Measurements from ENCODE around the gene PUM1. TPM values are rescaled to one million over a fixed set of nuclear protein-coding genes. Genes with fewer than 3 reads are reported as not detected.

PUM1 gene
- total and polyA plus RNA-seq, 10 of the 15 experiments (the other 5 are each of a cell fraction or from before 2014, with no cell fraction given): 21.4 to 75.3 (median 42.4) TPM

DNA sequence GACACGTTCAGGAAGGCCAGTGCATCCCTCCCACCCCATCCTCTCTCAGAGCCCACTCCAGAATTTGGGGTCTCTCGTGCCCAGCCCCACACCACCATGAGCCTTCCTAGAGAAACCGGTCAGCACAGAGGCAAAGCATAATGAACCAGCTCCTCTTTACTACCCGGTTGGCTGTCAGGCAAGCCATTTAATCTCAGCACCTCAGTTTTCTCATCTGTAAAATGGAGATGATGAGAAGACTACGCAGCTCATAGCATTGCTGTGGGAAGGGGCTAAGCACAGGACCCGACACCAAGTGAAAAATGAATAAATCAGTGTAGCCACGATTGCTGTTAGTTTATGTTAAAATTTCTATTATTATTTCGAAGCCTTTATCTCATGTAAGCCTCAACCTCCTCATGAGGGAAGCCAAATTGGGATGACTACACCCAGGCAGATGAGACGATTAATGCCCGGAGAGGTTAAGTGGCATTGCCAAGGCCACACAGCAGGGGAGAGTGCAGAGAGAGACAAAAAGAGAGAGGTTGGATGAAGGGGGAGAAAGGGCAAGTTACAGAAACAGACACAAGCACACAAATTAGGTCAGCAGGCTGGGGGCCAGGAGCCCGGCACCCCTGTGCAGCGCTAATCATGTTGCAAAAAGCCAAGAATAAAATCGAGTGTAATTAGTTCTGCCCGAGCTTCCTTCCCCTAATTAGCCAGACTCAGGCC is 182.7 kb downstream of the PUM1 start:
- SMC1A ChIA-PET (ENCODE audit: uncharacterized antibody, unreplicated experiment): interaction anchor here (0.9 to 1.0 kb wide), 2 partner anchors 9 to 28 kb away, joined by 3 to 4 read pairs; no protein-coding TSS in a partner anchor
- peaks cover 0 to 10% of the 10 kb centered on the region in 2 experiments; a peak in 3 of 4 replicates for H3K27me3 ChIP-seq (replicated peaks in 1 of 2; ENCODE audit: control insufficient read depth in 2 of 2, insufficient read depth in 2 of 2, low read length in 1 of 2)
- no peak for FAIRE-seq
- H2AFZ ChIP-seq (ENCODE audit: control insufficient read depth, low read depth, low read length): no peak overlapping the region
- BruUV-seq (replicated peaks): no TSS peak
- DNase-seq (ENCODE audit: low read depth, low spot score): no peak
- no peaks in the 10 kb centered on the region for H3K9me3 ChIP-seq (replicated peaks; ENCODE audit: control insufficient read depth, insufficient read depth, low read length)
- intact Hi-C loops (cut with micrococcal nuclease; ENCODE audit: unreplicated experiment): no loop called here
- H3K79me2 ChIP-seq (ENCODE audit: control insufficient read depth, insufficient read depth, low read length): no peaks in the 10 kb centered on the region
- H3K36me3 ChIP-seq (ENCODE audit: control insufficient read depth in 2 of 2, insufficient read depth in 2 of 2, low read length in 1 of 2): no peaks in the 10 kb centered on the region
- H3K4me2 ChIP-seq (ENCODE audit: control insufficient read depth, insufficient read depth): no peak overlapping the region
- POLR2A ChIA-PET: interaction anchor here (0.6 kb wide), 1 partner anchor 14 kb away, joined by 3 read pairs; no protein-coding TSS in a partner anchor
- H3K4me1 ChIP-seq (ENCODE audit: control insufficient read depth, insufficient read depth, low read length): no peaks in the 10 kb centered on the region; the same call in 1 of the 2 replicates
- H3K27ac ChIP-seq (ENCODE audit: control insufficient read depth, insufficient read depth): no peak overlapping the region
- RAD21 ChIA-PET (ENCODE audit: unreplicated experiment): interaction anchor here (1.4 kb wide), 1 partner anchor 81 kb away, joined by 3 read pairs; no protein-coding TSS in a partner anchor
- no peak overlapping the region for H3K4me3 ChIP-seq
- H3K9ac ChIP-seq (ENCODE audit: control insufficient read depth, insufficient read depth, low read length): no peak overlapping the region
- in situ Hi-C loops (cut with MboI): no loop called here
- CTCF ChIA-PET: interaction anchor here (1.0 to 1.4 kb wide), 2 partner anchors 15 kb away, joined by 3 read pairs; no protein-coding TSS in a partner anchor
- ATAC-seq: no peak
- WGBS (ENCODE audit: insufficient coverage, insufficient replicate concordance, low lambda C conversion rate, missing lambda C conversion rate): 51% methylated on average over 14 of the region's 14 CpGs
- no peaks in the 10 kb centered on the region for H4K20me1 ChIP-seq (ENCODE audit: control insufficient read depth, insufficient read depth)
- TF ChIP-seq, protein P1, sequence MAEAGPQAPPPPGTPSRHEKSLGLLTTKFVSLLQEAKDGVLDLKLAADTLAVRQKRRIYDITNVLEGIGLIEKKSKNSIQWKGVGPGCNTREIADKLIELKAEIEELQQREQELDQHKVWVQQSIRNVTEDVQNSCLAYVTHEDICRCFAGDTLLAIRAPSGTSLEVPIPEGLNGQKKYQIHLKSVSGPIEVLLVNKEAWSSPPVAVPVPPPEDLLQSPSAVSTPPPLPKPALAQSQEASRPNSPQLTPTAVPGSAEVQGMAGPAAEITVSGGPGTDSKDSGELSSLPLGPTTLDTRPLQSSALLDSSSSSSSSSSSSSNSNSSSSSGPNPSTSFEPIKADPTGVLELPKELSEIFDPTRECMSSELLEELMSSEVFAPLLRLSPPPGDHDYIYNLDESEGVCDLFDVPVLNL (IDR thresholded peaks at IDR 0.05; ENCODE audit: low read depth, low read length): no peak
- TF ChIP-seq CREB1 (IDR thresholded peaks at IDR 0.05; ENCODE audit: low read depth) (no peak), WRNIP1 (IDR thresholded peaks at IDR 0.05; ENCODE audit: borderline replicate concordance, low read depth, low read length) (no peak), NFIC (IDR thresholded peaks at IDR 0.05; ENCODE audit: low read depth, low read length) (no peak), IRF4 (IDR thresholded peaks at IDR 0.05; ENCODE audit: low read depth, low read length) (no peak), SP1 (IDR thresholded peaks at IDR 0.05; ENCODE audit: low read depth, low read length) (no peak), RAD21 (IDR thresholded peaks at IDR 0.05; ENCODE audit: insufficient read depth, low read depth, low read length) (no peak), SMC3 (IDR thresholded peaks at IDR 0.05; ENCODE audit: borderline replicate concordance, low read length) (no peak), MEF2A (IDR thresholded peaks at IDR 0.05; ENCODE audit: insufficient read depth, low read depth, low read length) (no peak), SUPT20H (IDR thresholded peaks at IDR 0.05; ENCODE audit: borderline replicate concordance, control insufficient read depth, low read depth, low read length) (no peak)
- TF ChIP-seq, protein P2, sequence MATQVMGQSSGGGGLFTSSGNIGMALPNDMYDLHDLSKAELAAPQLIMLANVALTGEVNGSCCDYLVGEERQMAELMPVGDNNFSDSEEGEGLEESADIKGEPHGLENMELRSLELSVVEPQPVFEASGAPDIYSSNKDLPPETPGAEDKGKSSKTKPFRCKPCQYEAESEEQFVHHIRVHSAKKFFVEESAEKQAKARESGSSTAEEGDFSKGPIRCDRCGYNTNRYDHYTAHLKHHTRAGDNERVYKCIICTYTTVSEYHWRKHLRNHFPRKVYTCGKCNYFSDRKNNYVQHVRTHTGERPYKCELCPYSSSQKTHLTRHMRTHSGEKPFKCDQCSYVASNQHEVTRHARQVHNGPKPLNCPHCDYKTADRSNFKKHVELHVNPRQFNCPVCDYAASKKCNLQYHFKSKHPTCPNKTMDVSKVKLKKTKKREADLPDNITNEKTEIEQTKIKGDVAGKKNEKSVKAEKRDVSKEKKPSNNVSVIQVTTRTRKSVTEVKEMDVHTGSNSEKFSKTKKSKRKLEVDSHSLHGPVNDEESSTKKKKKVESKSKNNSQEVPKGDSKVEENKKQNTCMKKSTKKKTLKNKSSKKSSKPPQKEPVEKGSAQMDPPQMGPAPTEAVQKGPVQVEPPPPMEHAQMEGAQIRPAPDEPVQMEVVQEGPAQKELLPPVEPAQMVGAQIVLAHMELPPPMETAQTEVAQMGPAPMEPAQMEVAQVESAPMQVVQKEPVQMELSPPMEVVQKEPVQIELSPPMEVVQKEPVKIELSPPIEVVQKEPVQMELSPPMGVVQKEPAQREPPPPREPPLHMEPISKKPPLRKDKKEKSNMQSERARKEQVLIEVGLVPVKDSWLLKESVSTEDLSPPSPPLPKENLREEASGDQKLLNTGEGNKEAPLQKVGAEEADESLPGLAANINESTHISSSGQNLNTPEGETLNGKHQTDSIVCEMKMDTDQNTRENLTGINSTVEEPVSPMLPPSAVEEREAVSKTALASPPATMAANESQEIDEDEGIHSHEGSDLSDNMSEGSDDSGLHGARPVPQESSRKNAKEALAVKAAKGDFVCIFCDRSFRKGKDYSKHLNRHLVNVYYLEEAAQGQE (IDR thresholded peaks at IDR 0.05; ENCODE audit: low read depth, low read length): no peak
- TF ChIP-seq, protein P3, sequence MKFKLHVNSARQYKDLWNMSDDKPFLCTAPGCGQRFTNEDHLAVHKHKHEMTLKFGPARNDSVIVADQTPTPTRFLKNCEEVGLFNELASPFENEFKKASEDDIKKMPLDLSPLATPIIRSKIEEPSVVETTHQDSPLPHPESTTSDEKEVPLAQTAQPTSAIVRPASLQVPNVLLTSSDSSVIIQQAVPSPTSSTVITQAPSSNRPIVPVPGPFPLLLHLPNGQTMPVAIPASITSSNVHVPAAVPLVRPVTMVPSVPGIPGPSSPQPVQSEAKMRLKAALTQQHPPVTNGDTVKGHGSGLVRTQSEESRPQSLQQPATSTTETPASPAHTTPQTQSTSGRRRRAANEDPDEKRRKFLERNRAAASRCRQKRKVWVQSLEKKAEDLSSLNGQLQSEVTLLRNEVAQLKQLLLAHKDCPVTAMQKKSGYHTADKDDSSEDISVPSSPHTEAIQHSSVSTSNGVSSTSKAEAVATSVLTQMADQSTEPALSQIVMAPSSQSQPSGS (IDR thresholded peaks at IDR 0.05; ENCODE audit: low read length): no peak
- TF ChIP-seq, protein P4, sequence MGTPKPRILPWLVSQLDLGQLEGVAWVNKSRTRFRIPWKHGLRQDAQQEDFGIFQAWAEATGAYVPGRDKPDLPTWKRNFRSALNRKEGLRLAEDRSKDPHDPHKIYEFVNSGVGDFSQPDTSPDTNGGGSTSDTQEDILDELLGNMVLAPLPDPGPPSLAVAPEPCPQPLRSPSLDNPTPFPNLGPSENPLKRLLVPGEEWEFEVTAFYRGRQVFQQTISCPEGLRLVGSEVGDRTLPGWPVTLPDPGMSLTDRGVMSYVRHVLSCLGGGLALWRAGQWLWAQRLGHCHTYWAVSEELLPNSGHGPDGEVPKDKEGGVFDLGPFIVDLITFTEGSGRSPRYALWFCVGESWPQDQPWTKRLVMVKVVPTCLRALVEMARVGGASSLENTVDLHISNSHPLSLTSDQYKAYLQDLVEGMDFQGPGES (IDR thresholded peaks at IDR 0.05): no peak
- TF ChIP-seq, protein P5, sequence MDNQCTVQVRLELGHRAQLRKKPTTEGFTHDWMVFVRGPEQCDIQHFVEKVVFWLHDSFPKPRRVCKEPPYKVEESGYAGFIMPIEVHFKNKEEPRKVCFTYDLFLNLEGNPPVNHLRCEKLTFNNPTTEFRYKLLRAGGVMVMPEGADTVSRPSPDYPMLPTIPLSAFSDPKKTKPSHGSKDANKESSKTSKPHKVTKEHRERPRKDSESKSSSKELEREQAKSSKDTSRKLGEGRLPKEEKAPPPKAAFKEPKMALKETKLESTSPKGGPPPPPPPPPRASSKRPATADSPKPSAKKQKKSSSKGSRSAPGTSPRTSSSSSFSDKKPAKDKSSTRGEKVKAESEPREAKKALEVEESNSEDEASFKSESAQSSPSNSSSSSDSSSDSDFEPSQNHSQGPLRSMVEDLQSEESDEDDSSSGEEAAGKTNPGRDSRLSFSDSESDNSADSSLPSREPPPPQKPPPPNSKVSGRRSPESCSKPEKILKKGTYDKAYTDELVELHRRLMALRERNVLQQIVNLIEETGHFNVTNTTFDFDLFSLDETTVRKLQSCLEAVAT (IDR thresholded peaks at IDR 0.05): no peak

All from GM12878 (cell line).